ENCODE results near the gene RBM27.
"Not testable (repeated sequence)": the region's sequence is repeated elsewhere in the genome, so short reads cannot be mapped to it uniquely, and the experiment has no call there.

The RBM27 gene

GRCh38 chr5:146188358-146188757, 15.0 kb upstream of the RBM27 start:
- Histone ChIP-seq H3K27ac (ENCODE audit: low read depth, low read length) (no peak overlapping the region), H3K4me3 (ENCODE audit: low read length) (no peak overlapping the region), H3K9ac (ENCODE audit: low read length) (no peak overlapping the region), H3K36me3 (ENCODE audit: control insufficient read depth, insufficient read depth, low read length) (no peaks in the 10 kb centered on the region), H3K4me1 (ENCODE audit: control insufficient read depth, insufficient read depth, low read length) (no peaks in the 10 kb centered on the region), H3K27me3 (ENCODE audit: control insufficient read depth, insufficient read depth, low read length) (no peaks in the 10 kb centered on the region)

DNA sequence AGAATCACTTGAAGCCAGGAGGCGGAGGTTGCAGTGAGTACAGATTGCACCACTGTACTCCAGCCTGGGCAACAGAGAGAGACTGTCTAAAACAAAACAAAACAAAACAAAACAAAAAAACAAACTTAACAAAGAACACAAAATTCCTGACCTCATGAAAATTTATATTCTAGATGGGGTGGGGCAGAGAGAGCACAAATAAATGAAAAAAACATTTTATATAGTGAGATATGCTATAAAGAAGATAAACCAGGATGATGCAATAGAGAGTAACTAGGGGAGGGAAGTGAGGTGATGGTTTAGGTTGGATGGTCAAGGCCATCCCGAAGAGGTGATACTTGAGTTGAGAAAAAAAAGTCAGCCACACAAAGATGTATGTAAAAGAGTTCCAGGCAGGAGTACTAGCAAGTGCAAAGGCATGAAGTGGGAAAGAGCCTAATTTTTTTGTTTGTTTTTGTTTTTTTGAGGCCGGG, 10.8 kb upstream of the RBM27 start:
- Histone ChIP-seq H3K4me1 (ENCODE audit: control insufficient read depth, insufficient read depth, low read length) (no peaks in the 10 kb centered on the region), H3K27me3 (ENCODE audit: control insufficient read depth, insufficient read depth, low read length) (no peaks in the 10 kb centered on the region), H3K27ac (ENCODE audit: low read depth, low read length) (no peak overlapping the region), H3K9ac (ENCODE audit: low read length) (no peak overlapping the region), H3K4me3 (ENCODE audit: low read length) (no peak overlapping the region), H3K36me3 (ENCODE audit: control insufficient read depth, insufficient read depth, low read length) (no peaks in the 10 kb centered on the region)

GRCh38 chr5:146193285-146193684, 10.1 kb upstream of the RBM27 start:
- no peaks in the 10 kb centered on the region for H3K27me3 ChIP-seq (ENCODE audit: control insufficient read depth, insufficient read depth, low read length)
- H3K27ac ChIP-seq (ENCODE audit: low read depth, low read length), result no peak overlapping the region
- H3K4me3 ChIP-seq (ENCODE audit: low read length), result no peak overlapping the region
- no peaks in the 10 kb centered on the region for H3K36me3 ChIP-seq (ENCODE audit: control insufficient read depth, insufficient read depth, low read length)
- H3K4me1 ChIP-seq (ENCODE audit: control insufficient read depth, insufficient read depth, low read length), result no peaks in the 10 kb centered on the region
- no peak overlapping the region for H3K9ac ChIP-seq (ENCODE audit: low read length)

GRCh38 chr5:146194997-146195396, 8.4 kb upstream of the RBM27 start:
- H3K4me3 ChIP-seq (ENCODE audit: low read length); H3K27ac ChIP-seq (ENCODE audit: low read depth, low read length); H3K27me3 ChIP-seq (ENCODE audit: control insufficient read depth, insufficient read depth, low read length): not testable (repeated sequence)

DNA sequence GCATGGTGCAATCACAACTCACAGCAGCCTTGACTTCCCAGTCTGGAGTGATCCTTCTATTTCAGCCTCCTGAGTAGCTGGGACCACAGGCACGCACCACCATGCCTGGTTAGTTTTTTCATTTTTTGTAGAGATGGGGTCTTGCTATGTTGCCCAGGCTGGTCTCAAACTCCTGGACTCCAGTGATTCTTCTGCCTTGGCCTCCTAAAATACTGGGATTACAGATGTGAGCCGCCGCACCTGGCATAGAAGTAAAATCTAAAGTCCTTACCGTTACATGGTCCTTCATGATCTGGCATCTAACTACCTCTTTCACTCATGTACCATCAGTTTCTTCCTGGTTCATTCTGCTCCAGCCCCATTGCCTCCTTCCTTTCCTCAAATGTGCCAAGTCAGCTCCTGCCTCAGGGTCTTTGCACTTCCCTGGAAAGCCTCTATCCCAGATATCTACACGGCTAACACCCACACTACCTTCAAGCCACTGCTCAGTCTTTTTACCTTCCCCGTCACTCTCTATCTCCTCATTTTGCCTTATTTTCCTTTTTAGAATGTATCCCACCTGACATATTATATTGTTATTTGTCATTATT, 6.9 kb upstream of the RBM27 start:
- Histone ChIP-seq H3K27ac (ENCODE audit: low read depth, low read length) (no peak overlapping the region), H3K9ac (ENCODE audit: low read length) (no peak overlapping the region), H3K4me1 (ENCODE audit: control insufficient read depth, insufficient read depth, low read length) (no peaks in the 10 kb centered on the region), H3K4me3 (ENCODE audit: low read length) (no peak overlapping the region), H3K27me3 (ENCODE audit: control insufficient read depth, insufficient read depth, low read length) (no peaks in the 10 kb centered on the region), H3K36me3 (ENCODE audit: control insufficient read depth, insufficient read depth, low read length) (no peaks in the 10 kb centered on the region)

More at GRCh38 chr5:146194997-146195396, 8.4 kb upstream of the RBM27 start:
- H3K36me3 ChIP-seq (ENCODE audit: control insufficient read depth, insufficient read depth, low read length); H3K4me1 ChIP-seq (ENCODE audit: control insufficient read depth, insufficient read depth, low read length); H3K9ac ChIP-seq (ENCODE audit: low read length): not testable (repeated sequence)

GRCh38 chr5:146199176-146199815, 4.1 kb upstream of the RBM27 start:
- Histone ChIP-seq H3K4me3 (ENCODE audit: low read length) (no peak overlapping the region), H3K36me3 (ENCODE audit: control insufficient read depth, insufficient read depth, low read length) (no peaks in the 10 kb centered on the region), H3K27ac (ENCODE audit: low read depth, low read length) (no peak overlapping the region), H3K4me1 (ENCODE audit: control insufficient read depth, insufficient read depth, low read length) (peaks cover 2% of the 10 kb centered on the region), H3K9ac (ENCODE audit: low read length) (no peak overlapping the region), H3K27me3 (ENCODE audit: control insufficient read depth, insufficient read depth, low read length) (no peaks in the 10 kb centered on the region)

GRCh38 chr5:146201795-146202194, 1.6 kb upstream of the RBM27 start:
- not testable (repeated sequence) for H3K9ac ChIP-seq (ENCODE audit: low read length); H3K4me3 ChIP-seq (ENCODE audit: low read length); H3K27me3 ChIP-seq (ENCODE audit: control insufficient read depth, insufficient read depth, low read length); H3K36me3 ChIP-seq (ENCODE audit: control insufficient read depth, insufficient read depth, low read length); H3K27ac ChIP-seq (ENCODE audit: low read depth, low read length); H3K4me1 ChIP-seq (ENCODE audit: control insufficient read depth, insufficient read depth, low read length)

GRCh38 chr5:146203872-146204192, 427 bp downstream of the RBM27 start:
- Histone ChIP-seq H3K4me3 (ENCODE audit: low read length) (peak overlapping the region; percentile 98), H3K27me3 (ENCODE audit: control insufficient read depth, insufficient read depth, low read length) (no peaks in the 10 kb centered on the region), H3K9ac (ENCODE audit: low read length) (peak overlapping the region; percentile 38), H3K4me1 (ENCODE audit: control insufficient read depth, insufficient read depth, low read length) (peaks cover 6% of the 10 kb centered on the region), H3K27ac (ENCODE audit: low read depth, low read length) (peak overlapping the region; percentile 85), H3K36me3 (ENCODE audit: control insufficient read depth, insufficient read depth, low read length) (no peaks in the 10 kb centered on the region)

DNA sequence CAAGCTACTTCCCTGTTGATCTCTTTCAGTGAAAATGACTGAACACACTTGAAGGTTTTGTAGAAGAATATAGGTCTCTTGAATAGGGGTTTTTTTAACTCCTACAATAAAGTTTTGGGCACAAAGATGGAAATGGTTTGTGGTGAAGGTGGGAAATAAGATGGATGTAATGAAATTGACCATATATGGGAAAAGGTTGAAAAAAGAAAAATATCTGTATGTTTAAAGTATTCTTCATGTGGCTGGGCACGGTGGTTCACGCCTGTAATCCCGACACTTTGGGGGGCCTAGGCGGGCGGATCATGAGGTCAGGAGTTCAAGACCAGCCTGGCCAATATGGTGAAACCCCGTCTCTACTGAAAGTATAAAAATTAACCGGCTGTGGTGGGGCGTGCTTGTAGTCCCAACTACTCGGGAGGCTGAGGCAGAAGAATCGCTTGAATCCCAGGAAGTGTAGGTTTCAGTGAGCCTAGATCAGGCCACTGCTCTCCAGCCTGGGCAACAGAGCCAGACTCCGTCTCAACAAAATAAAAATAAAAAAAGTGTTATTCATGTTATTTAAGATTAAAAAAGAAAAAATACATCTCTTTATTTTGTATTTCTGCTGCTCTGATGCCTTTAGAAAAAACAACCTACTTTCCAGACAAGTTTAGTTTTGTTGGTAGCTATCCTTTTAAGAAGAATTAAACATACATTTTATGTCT, 2.2 kb downstream of the RBM27 start:
- H3K4me3 ChIP-seq (ENCODE audit: low read length), result peak overlapping the region; percentile 9
- H3K4me1 ChIP-seq (ENCODE audit: control insufficient read depth, insufficient read depth, low read length), result peaks cover 12% of the 10 kb centered on the region
- H3K27me3 ChIP-seq (ENCODE audit: control insufficient read depth, insufficient read depth, low read length), result no peaks in the 10 kb centered on the region
- no peaks in the 10 kb centered on the region for H3K36me3 ChIP-seq (ENCODE audit: control insufficient read depth, insufficient read depth, low read length)
- H3K9ac ChIP-seq (ENCODE audit: low read length), result no peak overlapping the region
- H3K27ac ChIP-seq (ENCODE audit: low read depth, low read length), result no peak overlapping the region

- H3K27ac ChIP-seq (ENCODE audit: low read depth, low read length), result no peak overlapping the region
- H3K27me3 ChIP-seq (ENCODE audit: control insufficient read depth, insufficient read depth, low read length), result no peaks in the 10 kb centered on the region
- no peak overlapping the region for H3K9ac ChIP-seq (ENCODE audit: low read length)
- H3K4me3 ChIP-seq (ENCODE audit: low read length), result no peak overlapping the region
- no peaks in the 10 kb centered on the region for H3K36me3 ChIP-seq (ENCODE audit: control insufficient read depth, insufficient read depth, low read length)
- H3K4me1 ChIP-seq (ENCODE audit: control insufficient read depth, insufficient read depth, low read length), result peaks cover 12% of the 10 kb centered on the region
These were observed 2.9 kb downstream of the RBM27 start for GRCh38 chr5:146206257-146206656.

DNA sequence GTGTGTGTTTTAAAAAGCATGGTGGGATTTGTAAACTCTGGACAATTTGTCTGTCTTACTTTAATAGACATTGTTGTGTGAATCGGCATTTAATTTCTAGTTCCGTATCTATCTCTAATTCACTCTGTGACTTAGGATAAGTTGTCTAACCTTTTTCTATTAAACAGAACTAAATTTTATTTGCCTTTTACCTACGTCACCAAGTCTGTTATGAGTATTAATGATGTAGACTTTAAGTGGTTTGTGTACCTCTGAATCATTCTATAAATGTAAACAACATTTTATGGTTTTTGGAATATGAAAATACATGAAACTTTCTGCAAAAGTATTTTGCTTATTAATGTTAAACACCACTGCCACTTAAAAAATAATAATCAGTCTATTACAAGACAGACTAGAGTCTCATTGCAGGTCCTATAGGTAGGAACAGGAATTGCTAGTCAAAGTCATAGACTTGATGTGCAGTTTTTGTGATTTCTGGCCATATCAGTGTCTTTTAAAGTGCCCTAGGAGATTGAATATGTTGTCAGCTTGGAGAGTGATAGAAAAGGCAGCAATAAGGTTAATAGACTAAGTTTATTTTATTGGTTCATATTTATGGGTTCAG, 5.6 kb downstream of the RBM27 start:
- H3K4me1 ChIP-seq (ENCODE audit: control insufficient read depth, insufficient read depth, low read length), result peaks cover 9% of the 10 kb centered on the region
- no peak overlapping the region for H3K4me3 ChIP-seq (ENCODE audit: low read length)

GRCh38 chr5:146209714-146210113, 6.3 kb downstream of the RBM27 start:
- no peak overlapping the region for H3K27ac ChIP-seq (ENCODE audit: low read depth, low read length)
- no peaks in the 10 kb centered on the region for H3K36me3 ChIP-seq (ENCODE audit: control insufficient read depth, insufficient read depth, low read length)
- no peaks in the 10 kb centered on the region for H3K27me3 ChIP-seq (ENCODE audit: control insufficient read depth, insufficient read depth, low read length)
- H3K4me1 ChIP-seq (ENCODE audit: control insufficient read depth, insufficient read depth, low read length), result peaks cover 9% of the 10 kb centered on the region
- no peak overlapping the region for H3K4me3 ChIP-seq (ENCODE audit: low read length)
- no peak overlapping the region for H3K9ac ChIP-seq (ENCODE audit: low read length)

More for the DNA sequence above, 5.6 kb downstream of the RBM27 start:
- Histone ChIP-seq H3K27me3 (ENCODE audit: control insufficient read depth, insufficient read depth, low read length) (no peaks in the 10 kb centered on the region), H3K36me3 (ENCODE audit: control insufficient read depth, insufficient read depth, low read length) (no peaks in the 10 kb centered on the region), H3K27ac (ENCODE audit: low read depth, low read length) (no peak overlapping the region), H3K9ac (ENCODE audit: low read length) (no peak overlapping the region)
